MCF 10A (cell line): ENCODE data around the gene LCE5A. TPM values are rescaled to one million over a fixed set of nuclear protein-coding genes. Genes with fewer than 3 reads are reported as not detected.

ENCODE experiments used
- total RNA-seq: library from RNA; stranded (reverse); gene quantifications from 2 replicates; pipeline ENCODE4 v1.2.3, GENCODE V29; 2022

The LCE5A gene
- total RNA-seq, 1 experiment from 2014 or later, result not detected

Other genes with a start within 250 kb of the LCE5A start
- gene FLG, start 185.6 kb upstream of the LCE5A start, total RNA-seq, result 0.07 and 0.12 TPM in 2 replicates
- not detected in 2 replicates for gene FLG2, start 150.8 kb upstream of the LCE5A start, total RNA-seq
- gene CRNN, start 96.5 kb upstream of the LCE5A start, total RNA-seq, result not detected in 2 replicates
- not detected in 2 replicates for gene CRCT1, start 3.7 kb downstream of the LCE5A start, total RNA-seq
- not detected in 2 replicates for gene LCE3E, start 56.0 kb downstream of the LCE5A start, total RNA-seq
- gene LCE3D, start 69.7 kb downstream of the LCE5A start, total RNA-seq, result 0.75 TPM in 1 of 2 replicates, not detected in the other
- gene LCE3C, start 89.4 kb downstream of the LCE5A start, total RNA-seq, result not detected in 2 replicates
- not detected in 2 replicates for gene LCE3B, start 103.0 kb downstream of the LCE5A start, total RNA-seq
- not detected in 2 replicates for gene LCE3A, start 112.3 kb downstream of the LCE5A start, total RNA-seq
- not detected in 2 replicates for gene LCE2D, start 152.6 kb downstream of the LCE5A start, total RNA-seq
- not detected in 2 replicates for gene LCE2C, start 164.5 kb downstream of the LCE5A start, total RNA-seq
- gene LCE2B, start 175.3 kb downstream of the LCE5A start, total RNA-seq, result not detected in 2 replicates
- not detected in 2 replicates for gene LCE2A, start 187.5 kb downstream of the LCE5A start, total RNA-seq
- not detected in 2 replicates for gene LCE4A, start 197.4 kb downstream of the LCE5A start, total RNA-seq
- 0.12 and 0.25 TPM in 2 replicates for gene KPRP, start 247.2 kb downstream of the LCE5A start, total RNA-seq